HG03558 (cell line): Measurements from ENCODE around the gene SYNE2.
"Not testable (repeated sequence)": the region's sequence is repeated elsewhere in the genome, so short reads cannot be mapped to it uniquely, and the experiment has no call there.

Source experiments
- ATAC-seq: cut with Tn5 transposase; IDR thresholded peaks from one replicate; pipeline ENCODE4 v1.9.1; 2021; ENCODE audit warnings: moderate number of reproducible peaks; ENCODE audit not compliant: unreplicated experiment; ENCODE audit errors: extremely low read depth

SYNE2 gene, protein sequence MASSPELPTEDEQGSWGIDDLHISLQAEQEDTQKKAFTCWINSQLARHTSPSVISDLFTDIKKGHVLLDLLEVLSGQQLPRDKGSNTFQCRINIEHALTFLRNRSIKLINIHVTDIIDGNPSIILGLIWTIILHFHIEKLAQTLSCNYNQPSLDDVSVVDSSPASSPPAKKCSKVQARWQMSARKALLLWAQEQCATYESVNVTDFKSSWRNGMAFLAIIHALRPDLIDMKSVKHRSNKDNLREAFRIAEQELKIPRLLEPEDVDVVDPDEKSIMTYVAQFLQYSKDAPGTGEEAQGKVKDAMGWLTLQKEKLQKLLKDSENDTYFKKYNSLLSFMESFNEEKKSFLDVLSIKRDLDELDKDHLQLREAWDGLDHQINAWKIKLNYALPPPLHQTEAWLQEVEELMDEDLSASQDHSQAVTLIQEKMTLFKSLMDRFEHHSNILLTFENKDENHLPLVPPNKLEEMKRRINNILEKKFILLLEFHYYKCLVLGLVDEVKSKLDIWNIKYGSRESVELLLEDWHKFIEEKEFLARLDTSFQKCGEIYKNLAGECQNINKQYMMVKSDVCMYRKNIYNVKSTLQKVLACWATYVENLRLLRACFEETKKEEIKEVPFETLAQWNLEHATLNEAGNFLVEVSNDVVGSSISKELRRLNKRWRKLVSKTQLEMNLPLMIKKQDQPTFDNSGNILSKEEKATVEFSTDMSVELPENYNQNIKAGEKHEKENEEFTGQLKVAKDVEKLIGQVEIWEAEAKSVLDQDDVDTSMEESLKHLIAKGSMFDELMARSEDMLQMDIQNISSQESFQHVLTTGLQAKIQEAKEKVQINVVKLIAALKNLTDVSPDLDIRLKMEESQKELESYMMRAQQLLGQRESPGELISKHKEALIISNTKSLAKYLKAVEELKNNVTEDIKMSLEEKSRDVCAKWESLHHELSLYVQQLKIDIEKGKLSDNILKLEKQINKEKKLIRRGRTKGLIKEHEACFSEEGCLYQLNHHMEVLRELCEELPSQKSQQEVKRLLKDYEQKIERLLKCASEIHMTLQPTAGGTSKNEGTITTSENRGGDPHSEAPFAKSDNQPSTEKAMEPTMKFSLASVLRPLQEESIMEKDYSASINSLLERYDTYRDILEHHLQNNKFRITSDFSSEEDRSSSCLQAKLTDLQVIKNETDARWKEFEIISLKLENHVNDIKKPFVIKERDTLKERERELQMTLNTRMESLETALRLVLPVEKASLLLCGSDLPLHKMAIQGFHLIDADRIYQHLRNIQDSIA (N-terminal part only)

DNA sequence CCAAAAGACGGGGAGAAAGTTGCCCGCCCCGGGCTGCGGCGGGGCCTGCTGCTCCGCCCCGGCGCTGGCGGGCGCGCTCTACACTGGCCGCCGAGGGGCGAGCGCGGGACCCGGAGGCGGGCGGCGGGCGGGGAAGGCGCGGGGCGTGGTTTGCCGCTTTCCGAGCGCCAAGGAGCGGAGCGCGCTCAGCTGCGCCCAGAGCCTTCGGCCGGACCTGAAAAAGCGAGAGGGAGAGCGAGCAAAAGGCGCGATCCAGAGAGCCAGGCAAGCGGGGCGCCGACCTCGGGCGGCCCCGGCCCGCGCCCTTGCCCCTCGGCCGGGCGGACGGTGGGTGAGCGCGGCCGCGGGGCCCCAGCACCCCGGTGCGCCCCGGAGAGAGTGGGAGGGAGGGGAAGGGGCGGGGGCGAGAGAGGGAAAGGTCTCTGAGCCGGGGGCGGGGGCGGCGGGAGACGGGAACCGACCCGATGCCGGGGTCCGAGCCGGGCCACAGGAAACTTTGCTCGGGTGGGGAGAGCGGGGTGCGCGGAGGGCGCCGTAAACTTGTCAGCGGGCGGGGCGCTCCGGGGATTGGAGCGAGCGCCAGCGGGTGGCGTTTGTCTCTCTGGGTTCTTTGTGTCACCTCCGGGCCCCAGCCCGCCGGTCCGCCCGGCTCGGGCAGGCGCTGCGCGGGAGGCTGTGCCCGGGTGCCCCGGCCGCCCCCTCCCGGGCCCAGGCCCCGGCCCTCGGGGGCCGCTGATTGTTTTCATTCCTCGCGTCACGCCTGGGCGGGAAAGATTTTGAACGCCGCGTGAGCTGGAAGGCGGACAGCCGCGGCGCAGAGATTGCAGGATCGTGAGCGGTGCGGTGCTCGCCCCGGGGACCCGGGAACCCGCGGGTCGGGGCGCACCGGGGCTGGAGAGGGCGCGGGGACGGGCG, at the start of gene SYNE2:
SYNE2 (plus strand) TSS at position 188 of the 915 bp plus-strand sequence. CDS start 56,145 bp downstream, outside the sequence.
- peak; percentile 49 for ATAC-seq

DNA sequence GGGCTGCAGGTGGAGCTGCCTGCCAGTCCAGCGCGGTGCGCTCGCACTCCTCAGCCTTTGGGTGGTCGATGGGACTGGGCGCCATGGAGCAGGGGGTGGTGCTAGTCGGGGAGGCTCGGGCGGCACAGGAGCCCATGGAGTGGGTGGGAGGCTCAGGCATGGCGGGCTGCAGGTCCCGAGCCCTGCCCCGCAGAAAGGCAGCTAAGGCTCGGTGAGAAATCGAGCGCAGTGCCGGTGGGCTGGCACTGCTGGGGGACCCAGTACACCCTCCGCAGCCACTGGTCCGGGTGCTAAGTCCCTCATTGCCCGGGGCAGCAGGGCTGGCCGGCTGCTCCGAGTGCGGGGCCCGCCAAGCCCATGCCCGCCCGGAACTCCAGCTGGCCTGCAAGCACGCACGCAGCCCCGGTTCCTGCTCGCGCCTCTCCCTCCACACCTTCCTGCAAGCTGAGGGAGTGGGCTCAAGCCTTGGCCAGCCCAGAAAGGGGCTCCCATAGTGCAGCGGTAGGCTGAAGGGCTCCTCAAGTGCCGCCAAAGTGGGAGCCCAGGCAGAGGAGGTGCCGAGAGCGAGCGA, 49.5 kb upstream of the SYNE2 start:
- not testable (repeated sequence) for ATAC-seq

DNA sequence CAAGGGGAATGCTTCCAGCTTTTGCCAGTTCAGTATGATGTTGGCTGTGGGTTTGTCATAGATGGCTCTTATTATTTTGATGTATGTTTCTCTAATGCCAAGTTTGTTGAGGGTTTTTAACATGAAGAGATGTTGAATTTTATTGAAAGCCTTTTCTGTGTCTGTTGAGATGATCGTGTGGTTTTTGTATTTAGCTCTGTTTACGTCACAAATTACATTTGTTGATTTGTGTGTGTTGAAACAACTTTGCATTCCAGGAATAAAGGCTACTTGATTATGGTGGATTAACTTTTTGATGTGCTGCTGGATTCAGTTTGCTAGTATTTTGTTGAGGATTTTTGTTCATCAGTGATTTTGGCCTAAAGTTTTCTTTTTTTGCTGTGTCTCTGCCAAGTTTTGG, 46.7 kb upstream of the SYNE2 start:
- ATAC-seq = not testable (repeated sequence)

DNA sequence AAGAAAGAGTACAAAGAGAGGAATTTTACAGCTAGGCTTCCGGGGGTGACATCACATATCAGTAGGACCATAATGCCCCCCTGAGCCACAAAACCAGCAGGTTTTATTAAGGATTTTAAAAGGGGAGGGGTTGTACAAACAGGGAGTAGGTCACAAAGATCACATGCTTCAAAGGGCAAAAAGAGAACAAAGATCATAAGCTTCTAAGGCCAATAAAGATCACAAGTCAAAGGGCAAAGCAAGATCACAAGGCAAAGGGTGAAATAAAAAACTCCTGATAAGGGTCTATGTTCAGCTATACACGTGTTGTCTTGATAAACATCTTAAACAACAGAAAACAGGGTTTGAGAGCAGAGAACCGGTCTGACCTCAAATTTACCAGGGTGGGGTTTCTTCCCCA, 41.1 kb upstream of the SYNE2 start:
- ATAC-seq = not testable (repeated sequence)

DNA sequence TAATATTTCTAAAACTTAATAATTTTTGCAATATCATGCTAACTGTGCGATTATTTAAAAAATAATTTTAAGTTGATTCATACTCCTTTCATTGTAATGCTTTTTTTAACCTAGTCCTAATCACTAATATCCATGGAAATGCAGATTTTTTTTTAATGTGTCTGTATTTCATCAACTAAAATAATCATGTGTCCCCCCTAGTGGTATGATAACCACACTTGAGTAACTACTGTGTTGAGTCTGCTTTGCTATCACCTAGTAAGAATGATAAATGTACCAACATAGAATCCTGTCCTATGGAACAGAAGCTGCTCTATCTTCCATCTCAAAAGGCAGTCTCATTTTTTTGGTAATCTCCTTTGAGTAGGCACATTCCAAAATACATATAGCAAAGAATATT, 19.1 kb upstream of the SYNE2 start:
- no peak for ATAC-seq

DNA sequence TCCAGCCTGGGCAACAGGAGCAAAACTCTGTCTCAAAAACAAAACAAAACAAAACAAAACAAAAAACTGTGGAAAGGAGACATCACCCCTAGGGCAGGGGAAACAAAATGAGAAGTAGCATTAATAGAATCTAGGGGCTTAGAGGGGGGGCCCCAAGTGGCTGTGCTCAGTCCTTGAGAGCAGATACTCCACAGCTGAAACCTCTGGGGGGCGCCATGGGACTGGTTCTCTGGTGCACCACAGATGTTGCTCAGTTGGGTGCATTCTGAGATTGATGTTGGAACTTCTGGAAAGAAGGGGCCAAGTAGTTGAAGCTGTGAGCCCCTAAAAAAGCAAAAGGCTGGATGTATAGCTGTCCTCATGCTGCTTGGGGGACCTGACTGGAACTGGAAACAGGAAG, 11.8 kb upstream of the SYNE2 start:
- no peak for ATAC-seq

DNA sequence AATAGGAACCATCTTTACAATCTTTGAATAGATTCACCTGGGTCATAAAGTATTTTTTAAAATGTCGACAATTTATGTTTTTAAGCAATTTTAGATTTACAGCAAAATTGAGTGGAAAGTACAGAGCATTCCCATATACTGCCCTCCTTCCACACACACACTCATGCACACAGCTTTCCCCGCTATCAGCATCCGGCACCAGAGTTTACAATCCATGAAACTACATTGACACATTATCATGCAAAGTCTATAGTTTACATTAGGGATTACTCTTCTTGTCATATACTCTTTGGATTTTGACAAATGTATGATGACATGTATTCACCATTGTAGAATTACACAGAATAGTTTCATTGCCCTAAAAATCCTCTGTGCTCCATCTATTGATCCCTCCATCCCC, 9.0 kb upstream of the SYNE2 start:
- ATAC-seq = no peak

DNA sequence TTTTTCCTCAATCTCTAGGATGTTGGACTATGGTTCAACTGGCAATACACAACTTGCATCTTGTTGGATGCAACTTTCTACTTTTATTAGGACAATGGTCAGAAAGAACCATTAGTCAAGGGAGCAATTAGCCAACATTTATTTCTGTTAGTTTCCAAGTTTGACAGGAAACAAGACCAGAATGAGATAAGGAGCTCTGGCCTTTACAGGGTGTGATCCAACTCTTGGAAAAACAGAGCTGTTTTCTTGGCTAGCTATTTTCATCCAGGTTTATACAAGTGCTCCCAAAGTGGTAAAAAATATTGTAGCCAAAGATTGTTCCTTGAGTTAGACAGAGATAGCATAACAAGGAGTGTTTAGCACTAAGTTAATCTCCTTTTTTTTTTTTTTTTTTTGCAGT, 3.9 kb upstream of the SYNE2 start:
- ATAC-seq = no peak

DNA sequence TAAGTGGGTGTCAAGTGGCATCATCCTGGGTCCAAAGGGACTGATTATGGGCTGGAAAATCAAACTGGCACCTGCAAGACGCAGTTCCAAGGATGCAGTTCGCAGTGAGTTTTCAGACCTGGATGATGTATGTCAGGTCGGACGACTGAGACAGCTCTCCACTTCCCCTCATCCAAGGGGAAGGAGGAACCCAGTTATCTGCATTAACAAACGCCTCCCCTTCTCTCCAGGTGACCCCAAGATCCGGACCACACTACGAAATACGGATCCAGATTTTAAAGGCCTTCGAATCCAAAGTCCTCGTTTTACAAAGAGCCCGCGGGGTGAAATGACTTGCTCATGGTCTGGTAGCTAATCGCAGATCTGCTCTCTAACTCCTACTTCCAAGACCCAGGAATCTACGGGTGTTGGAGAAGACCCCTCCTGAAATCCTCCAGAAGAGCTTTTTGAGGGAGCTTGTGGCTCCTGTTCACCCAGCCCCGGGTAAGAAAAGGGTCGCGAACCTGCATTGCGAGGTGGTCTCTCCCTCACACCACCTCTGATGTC, 460 bp upstream of the SYNE2 start:
- ATAC-seq = no peak

DNA sequence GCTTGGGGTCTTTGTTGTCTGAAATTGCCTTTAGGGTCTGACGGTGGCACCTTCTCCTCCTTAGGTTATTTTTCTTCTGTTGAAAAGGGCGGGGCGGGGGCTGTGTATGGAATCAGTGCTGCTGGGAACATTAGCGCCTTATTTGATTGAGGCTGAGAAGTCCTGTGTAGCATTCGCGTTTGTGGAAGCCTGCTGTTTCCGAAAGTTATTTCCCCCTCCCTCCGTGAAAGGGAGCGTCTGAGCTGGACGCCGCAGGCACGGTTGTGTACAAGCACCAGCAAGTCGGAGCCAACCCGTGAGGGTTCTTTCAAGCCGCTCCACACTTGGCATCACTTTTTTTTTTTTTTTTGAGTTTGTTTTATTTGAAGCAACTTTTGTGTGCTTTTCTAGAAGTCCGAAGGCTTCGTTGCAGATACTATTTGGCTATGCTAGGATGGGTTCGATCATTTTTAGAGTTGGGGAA, 1.1 kb downstream of the SYNE2 start:
- ATAC-seq = no peak

DNA sequence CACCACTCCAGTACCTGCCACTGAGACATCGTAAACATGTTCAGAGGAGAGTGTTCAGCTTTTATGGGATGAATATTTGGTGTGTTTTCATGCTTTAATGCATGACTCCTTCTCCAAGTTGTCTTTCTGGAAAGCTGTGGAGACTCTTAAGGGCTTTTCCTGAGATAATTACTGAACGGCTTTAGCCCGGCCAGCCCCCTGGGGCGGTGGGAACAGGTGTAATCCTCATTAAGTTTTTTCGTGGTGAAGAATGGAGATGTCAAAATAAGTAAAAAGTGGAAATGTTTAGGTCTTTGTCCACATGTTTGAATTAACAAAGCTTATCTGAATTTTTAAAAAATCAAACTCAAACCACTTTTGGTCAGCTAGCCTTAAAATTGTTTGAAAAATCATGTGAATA, 1.5 kb downstream of the SYNE2 start:
- ATAC-seq = no peak

DNA sequence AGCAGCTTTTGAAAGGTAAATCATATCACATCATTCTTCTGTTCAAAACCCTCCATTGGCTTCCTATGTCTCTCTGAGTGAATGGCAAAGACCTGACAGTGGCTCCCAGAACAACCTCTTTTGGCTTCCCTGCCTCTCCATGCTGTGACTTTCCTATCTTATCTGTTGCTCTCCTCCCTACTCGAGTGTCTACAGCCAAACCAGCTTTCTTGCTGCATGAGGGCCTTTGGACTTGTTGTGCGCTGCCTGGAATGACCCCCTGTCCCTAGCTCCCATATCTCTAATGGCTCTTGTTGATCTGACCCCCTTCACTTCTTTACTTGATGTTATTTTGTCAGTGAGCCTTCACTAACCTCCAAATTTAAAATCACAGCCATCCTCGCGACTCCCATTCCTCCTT, 2.5 kb downstream of the SYNE2 start:
- ATAC-seq = no peak

DNA sequence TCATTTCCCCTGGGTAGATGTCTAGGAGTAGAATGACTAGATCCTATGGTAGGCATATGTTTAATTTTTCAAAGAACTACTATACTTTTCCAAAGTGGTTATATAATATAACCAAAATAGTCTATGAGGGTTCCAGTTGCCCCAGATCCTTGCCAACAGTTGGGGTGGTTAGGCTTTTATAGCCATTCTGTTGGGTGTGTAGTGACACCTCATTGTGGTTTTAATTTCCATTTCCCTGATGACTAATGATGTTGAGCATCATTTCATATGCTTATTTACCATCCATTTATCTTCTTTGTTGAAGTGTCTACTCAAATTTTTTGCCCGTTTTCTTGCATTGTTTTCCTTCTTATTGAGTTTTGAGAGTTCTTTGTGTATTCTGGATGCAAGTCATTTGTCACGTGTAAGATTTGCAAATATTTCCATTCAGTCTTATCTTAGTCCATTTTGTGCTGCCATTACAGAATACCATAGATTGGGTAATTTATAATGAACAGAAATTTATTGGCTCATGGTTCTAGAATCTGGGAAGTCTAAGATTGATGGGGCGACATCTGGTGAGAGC, 4.7 kb downstream of the SYNE2 start:
- no peak for ATAC-seq

DNA sequence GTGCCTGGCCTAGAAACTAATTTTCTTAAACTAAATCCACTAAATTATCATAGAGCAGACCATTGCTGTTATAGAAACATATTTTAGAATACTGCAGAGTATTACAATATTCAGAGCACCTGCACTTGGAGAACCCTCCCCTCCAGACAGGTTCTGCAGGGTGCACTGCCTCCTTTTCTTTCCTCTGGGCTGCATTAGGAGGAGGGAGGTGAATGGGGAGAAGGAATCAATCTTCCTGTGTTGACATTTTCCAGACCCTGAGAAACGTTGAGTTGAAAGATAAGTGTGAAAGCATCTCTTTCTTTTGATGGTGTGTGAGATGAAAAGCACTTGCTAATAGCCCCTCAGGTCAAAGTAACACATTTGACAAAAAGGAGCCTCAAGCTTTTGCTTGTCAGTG, 7.3 kb downstream of the SYNE2 start:
- no peak for ATAC-seq

DNA sequence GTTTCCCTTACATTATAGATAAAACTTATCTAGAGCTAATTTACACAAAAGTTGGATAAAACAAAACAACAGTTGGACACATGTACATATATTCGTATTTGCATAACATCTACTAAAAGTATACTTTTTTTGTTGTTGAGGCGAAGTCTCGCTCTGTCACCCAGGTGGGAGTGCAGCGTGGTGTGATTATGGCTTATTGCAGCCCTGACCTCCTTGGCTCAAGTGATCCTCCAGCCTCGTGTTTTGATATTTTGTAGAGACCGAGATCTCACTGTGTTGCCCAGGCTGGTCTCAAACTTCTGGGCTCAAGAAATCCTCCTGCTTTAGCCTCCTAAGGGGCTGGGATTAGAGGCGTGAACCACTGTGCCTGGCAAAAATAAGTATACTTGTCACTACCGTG, 9.4 kb downstream of the SYNE2 start:
- ATAC-seq = no peak

DNA sequence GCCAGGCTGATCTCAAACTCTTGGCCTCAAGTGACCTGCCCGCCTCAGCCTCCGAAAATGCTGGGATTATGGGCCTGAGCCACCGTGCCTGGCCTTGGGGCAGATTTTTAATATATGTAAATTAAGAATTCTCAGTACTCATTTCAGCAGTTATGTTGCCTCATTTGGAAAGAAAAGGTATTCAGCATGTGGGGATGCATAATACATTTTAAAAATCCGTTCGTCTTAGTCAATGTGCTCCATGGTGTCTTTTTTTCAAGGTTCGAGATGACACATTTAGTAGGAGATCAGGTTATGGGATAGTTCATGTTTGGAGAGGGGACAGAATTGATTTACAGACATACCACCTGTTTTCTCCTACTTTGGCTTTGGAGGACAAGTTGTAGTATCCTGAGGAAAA, 10.2 kb downstream of the SYNE2 start:
- ATAC-seq = no peak

DNA sequence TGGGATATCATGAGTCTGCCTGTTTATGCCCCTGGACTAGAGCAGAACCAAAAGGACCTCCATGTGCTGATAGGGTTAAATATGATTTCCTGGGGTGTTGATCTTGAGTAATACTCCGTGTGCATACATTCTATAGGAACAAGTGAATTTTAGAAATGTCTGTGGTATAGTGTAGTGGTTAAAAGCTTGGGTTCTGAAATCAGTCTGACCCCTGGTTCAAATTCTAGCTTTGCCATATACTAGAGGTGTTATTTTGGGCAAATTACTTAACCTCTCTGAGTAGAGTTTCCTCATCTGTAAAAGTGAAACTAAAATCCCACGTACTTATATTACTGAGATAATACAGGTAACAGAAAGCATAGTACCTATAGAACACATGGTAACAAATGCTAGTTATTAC, 12.0 kb downstream of the SYNE2 start:
- ATAC-seq = not testable (repeated sequence)
